Measurements from ENCODE around the gene EFCAB8.

DNA sequence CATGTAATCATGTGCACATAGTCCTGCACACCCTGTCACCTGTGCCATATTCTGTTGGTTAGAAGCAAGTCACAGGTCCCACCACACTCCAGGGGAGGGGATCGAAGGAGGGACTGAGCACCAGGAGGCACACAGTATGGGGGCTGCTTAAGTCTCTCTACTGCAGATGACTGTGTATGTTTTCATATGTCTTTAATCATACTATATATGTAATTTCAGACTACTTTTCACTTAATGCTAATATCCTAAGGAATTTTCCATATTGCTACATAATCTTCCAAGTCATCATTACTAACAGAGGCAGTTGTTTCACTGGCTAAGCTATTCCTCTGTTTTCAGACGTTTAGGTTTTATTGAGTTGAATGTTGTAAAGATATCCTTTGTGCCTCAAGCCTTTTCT is 10.8 kb downstream of the EFCAB8 start:
- TF ChIP-seq, protein P1, sequence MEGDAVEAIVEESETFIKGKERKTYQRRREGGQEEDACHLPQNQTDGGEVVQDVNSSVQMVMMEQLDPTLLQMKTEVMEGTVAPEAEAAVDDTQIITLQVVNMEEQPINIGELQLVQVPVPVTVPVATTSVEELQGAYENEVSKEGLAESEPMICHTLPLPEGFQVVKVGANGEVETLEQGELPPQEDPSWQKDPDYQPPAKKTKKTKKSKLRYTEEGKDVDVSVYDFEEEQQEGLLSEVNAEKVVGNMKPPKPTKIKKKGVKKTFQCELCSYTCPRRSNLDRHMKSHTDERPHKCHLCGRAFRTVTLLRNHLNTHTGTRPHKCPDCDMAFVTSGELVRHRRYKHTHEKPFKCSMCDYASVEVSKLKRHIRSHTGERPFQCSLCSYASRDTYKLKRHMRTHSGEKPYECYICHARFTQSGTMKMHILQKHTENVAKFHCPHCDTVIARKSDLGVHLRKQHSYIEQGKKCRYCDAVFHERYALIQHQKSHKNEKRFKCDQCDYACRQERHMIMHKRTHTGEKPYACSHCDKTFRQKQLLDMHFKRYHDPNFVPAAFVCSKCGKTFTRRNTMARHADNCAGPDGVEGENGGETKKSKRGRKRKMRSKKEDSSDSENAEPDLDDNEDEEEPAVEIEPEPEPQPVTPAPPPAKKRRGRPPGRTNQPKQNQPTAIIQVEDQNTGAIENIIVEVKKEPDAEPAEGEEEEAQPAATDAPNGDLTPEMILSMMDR (IDR thresholded peaks at IDR 0.05; ENCODE audit: low read length) = no peak
- TF ChIP-seq EZH2 (IDR thresholded peaks at IDR 0.05; ENCODE audit: borderline replicate concordance, low read length) = no peak
